22Rv1 (cell line): ENCODE measurements around the gene SPAG17.

Experiments
- ZFX ChIP-seq: fragments of 450-650 bp; IDR thresholded peaks from 2 replicates; pipeline ENCODE4 v1.6.1; 2017; ENCODE audit warnings: antibody characterized with exemption, borderline replicate concordance
- TF ChIP-seq, protein P1 (sequence below): fragments of 450-650 bp; IDR thresholded peaks from 2 replicates; pipeline ENCODE4 v1.5.1; 2017; ENCODE audit warnings: mild to moderate bottlenecking

GRCh38 chr1:118028267-118028666 is 156.8 kb downstream of the SPAG17 start:
- TF ChIP-seq, protein P1, sequence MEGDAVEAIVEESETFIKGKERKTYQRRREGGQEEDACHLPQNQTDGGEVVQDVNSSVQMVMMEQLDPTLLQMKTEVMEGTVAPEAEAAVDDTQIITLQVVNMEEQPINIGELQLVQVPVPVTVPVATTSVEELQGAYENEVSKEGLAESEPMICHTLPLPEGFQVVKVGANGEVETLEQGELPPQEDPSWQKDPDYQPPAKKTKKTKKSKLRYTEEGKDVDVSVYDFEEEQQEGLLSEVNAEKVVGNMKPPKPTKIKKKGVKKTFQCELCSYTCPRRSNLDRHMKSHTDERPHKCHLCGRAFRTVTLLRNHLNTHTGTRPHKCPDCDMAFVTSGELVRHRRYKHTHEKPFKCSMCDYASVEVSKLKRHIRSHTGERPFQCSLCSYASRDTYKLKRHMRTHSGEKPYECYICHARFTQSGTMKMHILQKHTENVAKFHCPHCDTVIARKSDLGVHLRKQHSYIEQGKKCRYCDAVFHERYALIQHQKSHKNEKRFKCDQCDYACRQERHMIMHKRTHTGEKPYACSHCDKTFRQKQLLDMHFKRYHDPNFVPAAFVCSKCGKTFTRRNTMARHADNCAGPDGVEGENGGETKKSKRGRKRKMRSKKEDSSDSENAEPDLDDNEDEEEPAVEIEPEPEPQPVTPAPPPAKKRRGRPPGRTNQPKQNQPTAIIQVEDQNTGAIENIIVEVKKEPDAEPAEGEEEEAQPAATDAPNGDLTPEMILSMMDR, result no peak
- no peak for TF ChIP-seq ZFX
